ENCODE data around the gene SULT1C3.

SULT1C3 gene

DNA sequence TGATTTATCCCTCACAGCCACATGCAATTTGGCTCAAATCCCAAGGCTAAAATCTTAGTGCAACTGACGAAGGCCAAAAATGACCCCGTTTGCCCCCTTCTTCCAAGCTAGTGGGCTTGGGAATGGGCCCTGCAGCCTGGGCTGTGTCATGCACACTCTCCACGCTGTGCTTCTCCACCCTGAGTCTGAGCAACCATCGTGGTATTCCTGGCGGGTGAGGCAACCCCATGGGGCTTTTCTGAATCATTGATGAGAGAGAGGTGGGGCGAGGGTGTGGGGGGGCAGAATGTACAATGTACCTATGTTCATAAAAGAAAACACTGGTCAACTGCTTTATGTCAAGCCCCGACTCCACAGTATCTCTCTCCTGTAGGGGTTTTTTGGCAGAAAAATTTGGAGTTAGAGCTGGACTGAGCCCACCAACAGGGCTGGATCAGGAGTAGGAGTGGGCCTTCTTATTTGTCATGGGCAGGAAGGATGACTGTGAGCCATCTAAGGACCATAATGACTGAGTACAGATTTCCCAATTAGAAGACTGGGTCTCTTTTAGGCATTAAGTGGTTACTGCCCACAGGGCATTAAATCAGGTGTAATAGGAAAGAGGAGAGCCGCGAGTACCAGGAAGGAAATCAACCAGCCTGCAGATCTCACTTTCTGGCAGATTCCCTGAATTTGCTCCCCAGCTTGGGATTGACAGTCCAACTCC is 57.8 kb downstream of the SULT1C3 start:
- Mint-ChIP-seq H3K4me3 (no peak overlapping the region), H3K9me3 (no peaks in the 10 kb centered on the region), H3K27me3 (ENCODE audit: low read depth) (no peaks in the 10 kb centered on the region), H3K36me3 (ENCODE audit: low read depth) (no peaks in the 10 kb centered on the region), H3K4me1 (ENCODE audit: low read depth) (no peaks in the 10 kb centered on the region), H3K27ac (no peak overlapping the region)
- no peak for DNase-seq (ENCODE audit: low spot score)

DNA sequence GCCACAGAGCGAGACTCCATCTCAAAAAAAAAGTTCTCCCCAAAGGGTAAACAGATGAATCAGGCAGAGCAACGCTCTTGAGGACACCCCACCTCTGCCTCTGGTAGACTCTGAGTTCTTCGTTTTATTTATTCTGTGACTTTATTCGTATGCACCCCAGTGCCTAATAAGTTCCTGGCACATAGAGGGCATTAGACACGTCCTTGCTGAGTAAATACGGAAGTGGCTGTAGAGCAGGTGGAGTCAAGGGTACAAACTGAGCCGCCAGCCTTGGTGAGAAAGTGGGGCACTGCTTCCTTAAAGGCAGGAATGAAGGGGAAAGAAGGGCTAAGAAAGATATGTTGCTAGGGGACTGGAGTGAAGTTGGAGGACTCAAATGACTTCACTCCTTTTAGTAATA is 61.8 kb downstream of the SULT1C3 start:
- H3K36me3 Mint-ChIP-seq (ENCODE audit: low read depth) = no peaks in the 10 kb centered on the region
- H3K27me3 Mint-ChIP-seq (ENCODE audit: low read depth) = no peaks in the 10 kb centered on the region
- H3K9me3 Mint-ChIP-seq = no peaks in the 10 kb centered on the region
- no peak overlapping the region for H3K27ac Mint-ChIP-seq
- H3K4me3 Mint-ChIP-seq = no peak overlapping the region
- no peak for DNase-seq (ENCODE audit: low spot score)
- H3K4me1 Mint-ChIP-seq (ENCODE audit: low read depth) = no peaks in the 10 kb centered on the region

- Mint-ChIP-seq H3K27me3 (ENCODE audit: low read depth) (peaks cover 3% of the 10 kb centered on the region), H3K36me3 (ENCODE audit: low read depth) (no peaks in the 10 kb centered on the region)
Measured at GRCh38 chr2:108304975-108305374, 65.2 kb downstream of the SULT1C3 start.

GRCh38 chr2:108305901-108306300 is 66.1 kb downstream of the SULT1C3 start:
- Mint-ChIP-seq H3K36me3 (ENCODE audit: low read depth) (no peaks in the 10 kb centered on the region), H3K4me1 (ENCODE audit: low read depth) (no peaks in the 10 kb centered on the region), H3K27ac (no peak overlapping the region)

More at GRCh38 chr2:108304975-108305374, 65.2 kb downstream of the SULT1C3 start:
- no peaks in the 10 kb centered on the region for H3K9me3 Mint-ChIP-seq
- DNase-seq (ENCODE audit: low spot score) = no peak
- no peak overlapping the region for H3K27ac Mint-ChIP-seq
- H3K4me3 Mint-ChIP-seq = no peak overlapping the region
- H3K4me1 Mint-ChIP-seq (ENCODE audit: low read depth) = no peaks in the 10 kb centered on the region

GRCh38 chr2:108309903-108310302 is 70.1 kb downstream of the SULT1C3 start:
- no peaks in the 10 kb centered on the region for H3K4me1 Mint-ChIP-seq (ENCODE audit: low read depth)

More at GRCh38 chr2:108305901-108306300, 66.1 kb downstream of the SULT1C3 start:
- no peaks in the 10 kb centered on the region for H3K9me3 Mint-ChIP-seq
- no peak for DNase-seq (ENCODE audit: low spot score)
- H3K4me3 Mint-ChIP-seq = no peak overlapping the region
- peaks cover 3% of the 10 kb centered on the region for H3K27me3 Mint-ChIP-seq (ENCODE audit: low read depth)

More at GRCh38 chr2:108309903-108310302, 70.1 kb downstream of the SULT1C3 start:
- Mint-ChIP-seq H3K27me3 (ENCODE audit: low read depth) (peaks cover 3% of the 10 kb centered on the region), H3K27ac (no peak overlapping the region), H3K9me3 (no peaks in the 10 kb centered on the region), H3K36me3 (ENCODE audit: low read depth) (no peaks in the 10 kb centered on the region), H3K4me3 (no peak overlapping the region)
- no peak for DNase-seq (ENCODE audit: low spot score)

Measured in T-helper 2 cell treated with Interferon-gamma antibody and Interleukin-4, amounts not matched to agents 5 μg/mL and 100 μg/mL, for 36 hours (primary cell).